ENCODE measurements around the gene USE1.
"Not testable (repeated sequence)": the region's sequence is repeated elsewhere in the genome, so short reads cannot be mapped to it uniquely, and the experiment has no call there.

USE1 gene

GRCh38 chr19:17215127-17215971 is at the start of gene USE1:
USE1 (plus strand) TSS chr19:17215357; CDS start chr19:17215406, 49 bp downstream.
- peak; percentile 86 for DNase-seq

GRCh38 chr19:17165715-17166114 is 49.4 kb upstream of the USE1 start:
- DNase-seq = no peak

- DNase-seq = no peak
These were observed 44.4 kb upstream of the USE1 start for GRCh38 chr19:17170538-17171297.

- DNase-seq = no peak
These were observed 43.3 kb upstream of the USE1 start for GRCh38 chr19:17171874-17172273.

- DNase-seq = no peak
These were observed 42.4 kb upstream of the USE1 start for GRCh38 chr19:17172624-17173345.

- no peak for DNase-seq
These were observed 36.9 kb upstream of the USE1 start for GRCh38 chr19:17178291-17178690.

- DNase-seq = no peak
These were observed 34.0 kb upstream of the USE1 start for GRCh38 chr19:17180997-17181702.

- DNase-seq = no peak
These were observed 31.8 kb upstream of the USE1 start for GRCh38 chr19:17183271-17183761.

GRCh38 chr19:17183858-17184321 is 31.3 kb upstream of the USE1 start:
- DNase-seq = no peak

- DNase-seq = no peak
These were observed 30.8 kb upstream of the USE1 start for GRCh38 chr19:17184371-17184841.

- no peak for DNase-seq
These were observed 29.6 kb upstream of the USE1 start for GRCh38 chr19:17185590-17185989.

- not testable (repeated sequence) for DNase-seq
These were observed 23.4 kb upstream of the USE1 start for GRCh38 chr19:17191736-17192135.

GRCh38 chr19:17192751-17193150 is 22.4 kb upstream of the USE1 start:
- DNase-seq = no peak

- no peak for DNase-seq
These were observed 20.5 kb upstream of the USE1 start for GRCh38 chr19:17194608-17195007.

GRCh38 chr19:17195106-17195505 is 20.1 kb upstream of the USE1 start:
- no peak for DNase-seq

GRCh38 chr19:17196610-17197009 is 18.5 kb upstream of the USE1 start:
- DNase-seq = no peak

GRCh38 chr19:17197666-17198065 is 17.5 kb upstream of the USE1 start:
- DNase-seq = no peak

GRCh38 chr19:17200408-17201079 is 14.6 kb upstream of the USE1 start:
- DNase-seq = no peak

GRCh38 chr19:17202249-17202648 is 12.9 kb upstream of the USE1 start:
- DNase-seq = no peak

- no peak for DNase-seq
These were observed 12.4 kb upstream of the USE1 start for GRCh38 chr19:17202713-17203112.

- DNase-seq = no peak
These were observed 9.7 kb upstream of the USE1 start for GRCh38 chr19:17205237-17206140.

All from kidney glomerular epithelial cell (primary cell).